Measurements from ENCODE around the gene KIF1B.
"Not testable (repeated sequence)": the region's sequence is repeated elsewhere in the genome, so short reads cannot be mapped to it uniquely, and the experiment has no call there.

Gene KIF1B

GRCh38 chr1:10242811-10243210 is 32.4 kb downstream of the KIF1B start:
- H3K27me3 ChIP-seq (ENCODE audit: insufficient read depth, low read depth): no peaks in the 10 kb centered on the region
- H3K9ac ChIP-seq: no peak overlapping the region
- no peaks in the 10 kb centered on the region for H3K79me2 ChIP-seq (ENCODE audit: insufficient read depth, low read depth)
- no peaks in the 10 kb centered on the region for H4K20me1 ChIP-seq (ENCODE audit: insufficient read depth)
- H3K4me1 ChIP-seq (ENCODE audit: low read depth, poor library complexity, severe bottlenecking): no peaks in the 10 kb centered on the region
- TF ChIP-seq CTCF (conservative IDR thresholded peaks at IDR 0.05; ENCODE audit: low read depth, low read length): no peak
- H3K27ac ChIP-seq: no peak overlapping the region
- H3K4me3 ChIP-seq (IDR thresholded peaks at IDR 0.05; ENCODE audit: insufficient read depth, low read depth, low read length): no peak overlapping the region
- no peak overlapping the region for H3K4me2 ChIP-seq
- no peaks in the 10 kb centered on the region for H3K36me3 ChIP-seq (ENCODE audit: insufficient read depth)
- no peak overlapping the region for H2AFZ ChIP-seq (ENCODE audit: low read depth)

- Histone ChIP-seq H3K79me2 (ENCODE audit: insufficient read depth, low read depth) (no peaks in the 10 kb centered on the region), H2AFZ (ENCODE audit: low read depth) (no peak overlapping the region), H3K27me3 (ENCODE audit: insufficient read depth, low read depth) (no peaks in the 10 kb centered on the region), H3K9ac (no peak overlapping the region), H3K27ac (no peak overlapping the region), H4K20me1 (ENCODE audit: insufficient read depth) (no peaks in the 10 kb centered on the region), H3K4me3 (IDR thresholded peaks at IDR 0.05; ENCODE audit: insufficient read depth, low read depth, low read length) (no peak overlapping the region), H3K36me3 (ENCODE audit: insufficient read depth) (no peaks in the 10 kb centered on the region), H3K4me2 (no peak overlapping the region), H3K4me1 (ENCODE audit: low read depth, poor library complexity, severe bottlenecking) (no peaks in the 10 kb centered on the region)
- TF ChIP-seq CTCF (conservative IDR thresholded peaks at IDR 0.05; ENCODE audit: low read depth, low read length): no peak
These were observed 35.3 kb downstream of the KIF1B start for GRCh38 chr1:10245674-10246073.

- Histone ChIP-seq H2AFZ (ENCODE audit: low read depth) (no peak overlapping the region), H3K36me3 (ENCODE audit: insufficient read depth) (no peaks in the 10 kb centered on the region), H3K27me3 (ENCODE audit: insufficient read depth, low read depth) (no peaks in the 10 kb centered on the region), H4K20me1 (ENCODE audit: insufficient read depth) (no peaks in the 10 kb centered on the region), H3K4me3 (IDR thresholded peaks at IDR 0.05; ENCODE audit: insufficient read depth, low read depth, low read length) (no peak overlapping the region), H3K9ac (no peak overlapping the region), H3K4me2 (no peak overlapping the region), H3K27ac (no peak overlapping the region), H3K79me2 (ENCODE audit: insufficient read depth, low read depth) (no peaks in the 10 kb centered on the region; the same call in 1 of the 2 replicates), H3K4me1 (ENCODE audit: low read depth, poor library complexity, severe bottlenecking) (peaks cover 15% of the 10 kb centered on the region)
- no peak for TF ChIP-seq CTCF (conservative IDR thresholded peaks at IDR 0.05; ENCODE audit: low read depth, low read length)
These were observed 39.6 kb downstream of the KIF1B start for GRCh38 chr1:10249808-10250457.

DNA sequence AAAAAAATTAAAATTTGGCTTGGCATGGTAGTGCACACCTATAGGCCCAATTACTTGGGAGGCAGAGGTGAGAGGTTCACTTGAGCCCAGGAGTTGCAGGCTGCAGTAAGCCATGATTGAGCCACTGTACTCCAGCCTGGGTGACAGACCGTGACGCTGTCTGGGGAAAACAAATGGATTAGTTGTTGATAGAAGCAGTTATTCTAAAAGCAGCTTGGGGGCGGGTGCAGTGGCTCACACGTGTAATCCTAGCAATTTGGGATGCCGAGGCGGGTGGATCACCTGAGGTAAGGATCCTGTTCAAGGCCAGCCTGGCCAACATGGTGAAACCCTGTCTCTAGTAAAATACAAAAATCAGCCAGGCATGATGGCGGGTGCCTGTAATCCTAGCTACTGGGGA is 40.3 kb downstream of the KIF1B start:
- no peak for TF ChIP-seq CTCF (conservative IDR thresholded peaks at IDR 0.05; ENCODE audit: low read depth, low read length)
- no peak overlapping the region for H3K4me2 ChIP-seq
- no peaks in the 10 kb centered on the region for H4K20me1 ChIP-seq (ENCODE audit: insufficient read depth)
- H3K36me3 ChIP-seq (ENCODE audit: insufficient read depth): no peaks in the 10 kb centered on the region
- no peak overlapping the region for H3K4me3 ChIP-seq (IDR thresholded peaks at IDR 0.05; ENCODE audit: insufficient read depth, low read depth, low read length)
- H3K79me2 ChIP-seq (ENCODE audit: insufficient read depth, low read depth): no peaks in the 10 kb centered on the region; the same call in 1 of the 2 replicates
- no peak overlapping the region for H2AFZ ChIP-seq (ENCODE audit: low read depth)
- H3K9ac ChIP-seq: no peak overlapping the region
- H3K4me1 ChIP-seq (ENCODE audit: low read depth, poor library complexity, severe bottlenecking): peaks cover 15% of the 10 kb centered on the region
- H3K27me3 ChIP-seq (ENCODE audit: insufficient read depth, low read depth): no peaks in the 10 kb centered on the region
- no peak overlapping the region for H3K27ac ChIP-seq

DNA sequence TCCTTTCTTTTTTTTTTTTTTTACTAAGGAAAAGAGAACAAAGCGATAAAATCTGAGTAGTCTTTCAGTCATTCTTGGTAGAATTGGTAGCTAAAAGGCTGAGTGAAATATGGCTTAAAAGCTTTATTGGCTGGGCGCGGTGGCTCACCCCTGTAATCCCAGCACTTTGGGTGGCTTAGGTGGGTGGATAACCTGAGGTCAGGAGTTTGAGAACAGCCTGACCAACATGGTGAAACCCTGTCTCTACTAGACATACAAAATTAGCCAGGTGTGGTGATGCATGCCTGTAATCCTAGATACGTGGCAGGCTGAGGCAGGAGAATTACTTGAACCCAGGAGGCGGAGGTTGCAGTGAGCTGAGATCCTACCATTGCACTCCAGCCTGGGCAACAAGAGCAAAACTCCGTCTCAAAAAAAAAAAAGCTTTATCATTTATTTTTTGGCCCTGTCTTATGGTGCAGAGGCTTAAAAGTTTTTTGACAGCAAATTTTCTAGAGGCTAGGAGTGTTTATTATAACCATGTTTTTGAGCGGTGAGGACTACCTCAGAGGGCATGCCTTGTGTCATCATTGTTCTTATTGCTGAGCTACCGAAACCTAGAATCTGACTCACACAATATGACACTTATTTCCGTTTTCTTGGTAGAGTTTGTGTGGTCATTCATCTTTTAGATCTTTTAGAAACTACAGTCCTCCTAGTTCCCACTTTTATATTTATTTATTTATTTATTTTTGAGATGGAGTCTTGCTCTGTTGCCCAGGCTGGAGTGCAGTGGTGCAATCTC is 41.1 kb downstream of the KIF1B start:
- H3K9ac ChIP-seq; H4K20me1 ChIP-seq (ENCODE audit: insufficient read depth); H3K27ac ChIP-seq; H3K79me2 ChIP-seq (ENCODE audit: insufficient read depth, low read depth); H3K4me3 ChIP-seq (IDR thresholded peaks at IDR 0.05; ENCODE audit: insufficient read depth, low read depth, low read length); H3K36me3 ChIP-seq (ENCODE audit: insufficient read depth); H2AFZ ChIP-seq (ENCODE audit: low read depth); H3K27me3 ChIP-seq (ENCODE audit: insufficient read depth, low read depth); H3K4me2 ChIP-seq: not testable (repeated sequence)
- H3K4me1 ChIP-seq (ENCODE audit: low read depth, poor library complexity, severe bottlenecking): peaks cover 15% of the 10 kb centered on the region

Measured in KMS-11 (cell line).